GM18520 (cell line): Measurements from ENCODE around the gene HRAS.

ENCODE experiments used
- ATAC-seq: cut with Tn5 transposase; IDR thresholded peaks from one replicate; pipeline ENCODE4 v1.9.1; 2021; ENCODE audit not compliant: unreplicated experiment

HRAS gene

GRCh38 chr11:514606-515005 is 20.8 kb downstream of the HRAS start:
- ATAC-seq = no peak

- no peak for ATAC-seq
Measured at GRCh38 chr11:512761-513595, 22.4 kb downstream of the HRAS start.

- ATAC-seq = no peak
Measured at GRCh38 chr11:508956-509355, 26.4 kb downstream of the HRAS start.

- no peak for ATAC-seq
Measured at GRCh38 chr11:507727-508515, 27.5 kb downstream of the HRAS start.

GRCh38 chr11:506995-507726 is 28.2 kb downstream of the HRAS start, which contains the start of gene RNH1:
TSS of gene RNH1 (minus strand) at chr11:507242. CDS start at chr11:502162, 5,080 bp downstream.
- peak; percentile 22 for ATAC-seq

GRCh38 chr11:506238-506994 is 29.0 kb downstream of the HRAS start:
- ATAC-seq = peak; percentile 68

- no peak for ATAC-seq
Measured at GRCh38 chr11:504994-505344, 30.4 kb downstream of the HRAS start.

GRCh38 chr11:504053-504993 is 31.1 kb downstream of the HRAS start:
- ATAC-seq = no peak

GRCh38 chr11:503179-503981 is 32.0 kb downstream of the HRAS start:
- ATAC-seq = no peak

- ATAC-seq = no peak
Measured at GRCh38 chr11:502288-503178, 32.8 kb downstream of the HRAS start.

- ATAC-seq = no peak
Measured at GRCh38 chr11:501683-502287, 33.6 kb downstream of the HRAS start.

- no peak for ATAC-seq
Measured at GRCh38 chr11:501001-501682, 34.2 kb downstream of the HRAS start.

GRCh38 chr11:499201-500076 is 35.9 kb downstream of the HRAS start:
- no peak for ATAC-seq

- ATAC-seq = no peak
Measured at GRCh38 chr11:498297-499181, 36.8 kb downstream of the HRAS start.
